ENCODE data around the gene TGIF2. TPM values are rescaled to one million over a fixed set of nuclear protein-coding genes. Genes with fewer than 3 reads are reported as not detected.

TGIF2 gene
- total and polyA plus RNA-seq, 2 of the 13 experiments (the other 11 are each of a cell fraction or from before 2014, with no cell fraction given) = 41.3 to 53.9 TPM

- TF ChIP-seq HIC2 (CRISPR knock-in tag; IDR thresholded peaks at IDR 0.05; ENCODE audit: low read depth) (no peak), ZFP36 (IDR thresholded peaks at IDR 0.05; ENCODE audit: borderline replicate concordance, low read depth, low read length, partially characterized antibody) (no peak), HNF4A (CRISPR knock-in tag; IDR thresholded peaks at IDR 0.05) (peak; percentile 84), SOX13 (IDR thresholded peaks at IDR 0.05) (peak; percentile 20; the same call in 1 of the 2 replicates), SOX13 (CRISPR knock-in tag; conservative IDR thresholded peaks at IDR 0.05 in 1 of 2, IDR thresholded peaks at IDR 0.05 in 1 of 2) (peak in 1 of 2 experiments; percentile 90; a peak in 2 of 4 replicates), NFRKB (IDR thresholded peaks at IDR 0.05) (no peak), ZFAT (CRISPR knock-in tag; conservative IDR thresholded peaks at IDR 0.05) (peak; percentile 88), CAMTA2 (CRISPR knock-in tag; IDR thresholded peaks at IDR 0.05; ENCODE audit: borderline replicate concordance) (no peak), ZNF350 (CRISPR knock-in tag; IDR thresholded peaks at IDR 0.05; ENCODE audit: borderline replicate concordance, low read depth) (0 out of 2 replicates have a peak, but pooled peaks have one; percentile 25), KAT7 (CRISPR knock-in tag; IDR thresholded peaks at IDR 0.05; ENCODE audit: borderline replicate concordance) (no peak), ZNF382 (CRISPR knock-in tag; IDR thresholded peaks at IDR 0.05; ENCODE audit: borderline replicate concordance) (no peak), ZNF136 (CRISPR knock-in tag; IDR thresholded peaks at IDR 0.05; ENCODE audit: low read depth) (no peak), SOX6 (IDR thresholded peaks at IDR 0.05) (no peak), SOX6 (CRISPR knock-in tag; IDR thresholded peaks at IDR 0.05) (peak; percentile 70)
- TF ChIP-seq, protein P1, sequence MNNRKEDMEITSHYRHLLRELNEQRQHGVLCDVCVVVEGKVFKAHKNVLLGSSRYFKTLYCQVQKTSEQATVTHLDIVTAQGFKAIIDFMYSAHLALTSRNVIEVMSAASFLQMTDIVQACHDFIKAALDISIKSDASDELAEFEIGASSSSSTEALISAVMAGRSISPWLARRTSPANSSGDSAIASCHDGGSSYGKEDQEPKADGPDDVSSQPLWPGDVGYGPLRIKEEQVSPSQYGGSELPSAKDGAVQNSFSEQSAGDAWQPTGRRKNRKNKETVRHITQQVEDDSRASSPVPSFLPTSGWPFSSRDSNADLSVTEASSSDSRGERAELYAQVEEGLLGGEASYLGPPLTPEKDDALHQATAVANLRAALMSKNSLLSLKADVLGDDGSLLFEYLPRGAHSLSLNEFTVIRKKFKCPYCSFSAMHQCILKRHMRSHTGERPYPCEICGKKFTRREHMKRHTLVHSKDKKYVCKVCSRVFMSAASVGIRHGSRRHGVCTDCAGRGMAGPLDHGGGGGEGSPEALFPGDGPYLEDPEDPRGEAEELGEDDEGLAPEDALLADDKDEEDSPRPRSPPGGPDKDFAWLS (CRISPR knock-in tag; IDR thresholded peaks at IDR 0.05; ENCODE audit: borderline replicate concordance) = no peak
- TF ChIP-seq, protein P2, sequence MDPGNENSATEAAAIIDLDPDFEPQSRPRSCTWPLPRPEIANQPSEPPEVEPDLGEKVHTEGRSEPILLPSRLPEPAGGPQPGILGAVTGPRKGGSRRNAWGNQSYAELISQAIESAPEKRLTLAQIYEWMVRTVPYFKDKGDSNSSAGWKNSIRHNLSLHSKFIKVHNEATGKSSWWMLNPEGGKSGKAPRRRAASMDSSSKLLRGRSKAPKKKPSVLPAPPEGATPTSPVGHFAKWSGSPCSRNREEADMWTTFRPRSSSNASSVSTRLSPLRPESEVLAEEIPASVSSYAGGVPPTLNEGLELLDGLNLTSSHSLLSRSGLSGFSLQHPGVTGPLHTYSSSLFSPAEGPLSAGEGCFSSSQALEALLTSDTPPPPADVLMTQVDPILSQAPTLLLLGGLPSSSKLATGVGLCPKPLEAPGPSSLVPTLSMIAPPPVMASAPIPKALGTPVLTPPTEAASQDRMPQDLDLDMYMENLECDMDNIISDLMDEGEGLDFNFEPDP (CRISPR knock-in tag; conservative IDR thresholded peaks at IDR 0.05) = 0 out of 2 replicates have a peak, but pooled peaks have one; percentile 67
- TF ChIP-seq, protein P3, sequence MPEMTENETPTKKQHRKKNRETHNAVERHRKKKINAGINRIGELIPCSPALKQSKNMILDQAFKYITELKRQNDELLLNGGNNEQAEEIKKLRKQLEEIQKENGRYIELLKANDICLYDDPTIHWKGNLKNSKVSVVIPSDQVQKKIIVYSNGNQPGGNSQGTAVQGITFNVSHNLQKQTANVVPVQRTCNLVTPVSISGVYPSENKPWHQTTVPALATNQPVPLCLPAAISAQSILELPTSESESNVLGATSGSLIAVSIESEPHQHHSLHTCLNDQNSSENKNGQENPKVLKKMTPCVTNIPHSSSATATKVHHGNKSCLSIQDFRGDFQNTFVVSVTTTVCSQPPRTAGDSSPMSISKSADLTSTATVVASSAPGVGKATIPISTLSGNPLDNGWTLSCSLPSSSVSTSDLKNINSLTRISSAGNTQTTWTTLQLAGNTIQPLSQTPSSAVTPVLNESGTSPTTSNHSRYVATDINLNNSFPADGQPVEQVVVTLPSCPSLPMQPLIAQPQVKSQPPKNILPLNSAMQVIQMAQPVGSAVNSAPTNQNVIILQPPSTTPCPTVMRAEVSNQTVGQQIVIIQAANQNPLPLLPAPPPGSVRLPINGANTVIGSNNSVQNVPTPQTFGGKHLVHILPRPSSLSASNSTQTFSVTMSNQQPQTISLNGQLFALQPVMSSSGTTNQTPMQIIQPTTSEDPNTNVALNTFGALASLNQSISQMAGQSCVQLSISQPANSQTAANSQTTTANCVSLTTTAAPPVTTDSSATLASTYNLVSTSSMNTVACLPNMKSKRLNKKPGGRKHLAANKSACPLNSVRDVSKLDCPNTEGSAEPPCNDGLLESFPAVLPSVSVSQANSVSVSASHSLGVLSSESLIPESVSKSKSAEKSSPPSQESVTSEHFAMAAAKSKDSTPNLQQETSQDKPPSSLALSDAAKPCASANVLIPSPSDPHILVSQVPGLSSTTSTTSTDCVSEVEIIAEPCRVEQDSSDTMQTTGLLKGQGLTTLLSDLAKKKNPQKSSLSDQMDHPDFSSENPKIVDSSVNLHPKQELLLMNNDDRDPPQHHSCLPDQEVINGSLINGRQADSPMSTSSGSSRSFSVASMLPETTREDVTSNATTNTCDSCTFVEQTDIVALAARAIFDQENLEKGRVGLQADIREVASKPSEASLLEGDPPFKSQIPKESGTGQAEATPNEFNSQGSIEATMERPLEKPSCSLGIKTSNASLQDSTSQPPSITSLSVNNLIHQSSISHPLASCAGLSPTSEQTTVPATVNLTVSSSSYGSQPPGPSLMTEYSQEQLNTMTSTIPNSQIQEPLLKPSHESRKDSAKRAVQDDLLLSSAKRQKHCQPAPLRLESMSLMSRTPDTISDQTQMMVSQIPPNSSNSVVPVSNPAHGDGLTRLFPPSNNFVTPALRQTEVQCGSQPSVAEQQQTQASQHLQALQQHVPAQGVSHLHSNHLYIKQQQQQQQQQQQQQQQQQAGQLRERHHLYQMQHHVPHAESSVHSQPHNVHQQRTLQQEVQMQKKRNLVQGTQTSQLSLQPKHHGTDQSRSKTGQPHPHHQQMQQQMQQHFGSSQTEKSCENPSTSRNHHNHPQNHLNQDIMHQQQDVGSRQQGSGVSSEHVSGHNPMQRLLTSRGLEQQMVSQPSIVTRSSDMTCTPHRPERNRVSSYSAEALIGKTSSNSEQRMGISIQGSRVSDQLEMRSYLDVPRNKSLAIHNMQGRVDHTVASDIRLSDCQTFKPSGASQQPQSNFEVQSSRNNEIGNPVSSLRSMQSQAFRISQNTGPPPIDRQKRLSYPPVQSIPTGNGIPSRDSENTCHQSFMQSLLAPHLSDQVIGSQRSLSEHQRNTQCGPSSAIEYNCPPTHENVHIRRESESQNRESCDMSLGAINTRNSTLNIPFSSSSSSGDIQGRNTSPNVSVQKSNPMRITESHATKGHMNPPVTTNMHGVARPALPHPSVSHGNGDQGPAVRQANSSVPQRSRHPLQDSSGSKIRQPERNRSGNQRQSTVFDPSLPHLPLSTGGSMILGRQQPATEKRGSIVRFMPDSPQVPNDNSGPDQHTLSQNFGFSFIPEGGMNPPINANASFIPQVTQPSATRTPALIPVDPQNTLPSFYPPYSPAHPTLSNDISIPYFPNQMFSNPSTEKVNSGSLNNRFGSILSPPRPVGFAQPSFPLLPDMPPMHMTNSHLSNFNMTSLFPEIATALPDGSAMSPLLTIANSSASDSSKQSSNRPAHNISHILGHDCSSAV (CRISPR knock-in tag; IDR thresholded peaks at IDR 0.05; ENCODE audit: borderline replicate concordance) = no peak
Measured at GRCh38 chr20:36623444-36623843, 50.0 kb downstream of the TGIF2 start (continued).
